HepG2 (cell line): ENCODE measurements around the gene RGS8. TPM values are rescaled to one million over a fixed set of nuclear protein-coding genes. Genes with fewer than 3 reads are reported as not detected.

Source experiments
- ATAC-seq: fragments of 200-7000 bp; cut with Tn5 transposase; 3 replicates; pipeline ENCODE4 v1.9.1; 2020; ENCODE audit warnings: mild to moderate bottlenecking, moderate library complexity
- BruUV-seq: library from RNA; stranded (reverse); fragments of 400-500 nt; replicated peaks from 2 replicates; lab custom pipeline; 2021; lab: Mats Ljungman, UMichigan
- CTCF ChIA-PET: fragments of 300-600 bp; formaldehyde crosslinking; extraction: SDS; loops from one replicate; lab custom pipeline; 2021; ENCODE audit warnings: low total read pairs, inconsistent platforms, low intra/inter-chr PET ratio; lab: Yijun Ruan, JAX
- POLR2A ChIA-PET: fragments of 350-600 bp; sonication (Branson Sonifier 250); formaldehyde crosslinking; loops from one replicate; lab custom pipeline; 2020; ENCODE audit warnings: antibody characterized with exemption, inconsistent platforms; lab: Yijun Ruan, JAX
- DNase-seq: peaks from one replicate; pipeline ENCODE4 v3.0.0-alpha.2; 2015; ENCODE audit warnings: low spot score
- FAIRE-seq: peaks from 3 replicates; lab custom pipeline; 2011; peaks lifted over from hg19 to GRCh38; lab: Jason Lieb, UNC
- H2AFZ ChIP-seq: one replicate; pipeline ENCODE4 v1.6.1; 2011; ENCODE audit warnings: low read length, inconsistent platforms
- H3K27ac ChIP-seq: fragments of 300-600 bp; 3 replicates; pipeline ENCODE4 v1.8.0; 2011; ENCODE audit warnings: mixed run types, mild to moderate bottlenecking, mixed read lengths, low read length, inconsistent platforms; ENCODE audit not compliant: insufficient read depth; ENCODE audit errors: extremely low read length
- H3K27me3 ChIP-seq, 2 experiments: fragments of 200-600 bp in 1 of 2; 2 replicates in 1 of 2; 3 replicates in 1 of 2; pipeline versions ENCODE4 v1.6.0 to v1.8.0; 2011; ENCODE audit warnings: low read length in 2 of 2, mild to moderate bottlenecking in 2 of 2, moderate library complexity in 2 of 2, inconsistent platforms in 1 of 2; ENCODE audit not compliant: insufficient read depth in 2 of 2, control insufficient read depth in 1 of 2
- H3K36me3 ChIP-seq, 2 experiments: fragments of 200-600 bp in 1 of 2; replicated peaks in 1 of 2; 2 replicates in 1 of 2; 3 replicates in 1 of 2; pipeline versions ENCODE4 v1.5.1 to v1.8.0; 2011; ENCODE audit warnings: low read length in 2 of 2, inconsistent platforms in 1 of 2; ENCODE audit not compliant: insufficient read depth in 2 of 2, control insufficient read depth in 1 of 2
- H3K4me1 ChIP-seq: 2 replicates; pipeline ENCODE4 v1.5.1; 2012; ENCODE audit warnings: low read length, inconsistent platforms; ENCODE audit not compliant: insufficient read depth
- H3K4me2 ChIP-seq: 2 replicates; pipeline ENCODE4 v1.6.0; 2011; ENCODE audit warnings: low read depth, low read length, inconsistent platforms
- H3K4me3 ChIP-seq, 3 experiments: fragments of 200-600 bp in 1 of 3; sonication (generic), shearing (Covaris generic) in 1 of 3; replicated peaks in 1 of 3; 2 replicates each; pipeline ENCODE4 v1.5.1; 2011 to 2016; ENCODE audit warnings: low read length in 3 of 3, inconsistent platforms in 2 of 3, low read depth in 2 of 3, mild to moderate bottlenecking in 2 of 3, control low read depth in 1 of 3, mixed read lengths in 1 of 3; ENCODE audit not compliant: insufficient read depth in 1 of 3
- H3K79me2 ChIP-seq: one replicate; pipeline ENCODE4 v1.6.1; 2011; ENCODE audit warnings: low read length, inconsistent platforms; ENCODE audit not compliant: insufficient read depth
- H3K9ac ChIP-seq: 2 replicates; pipeline ENCODE4 v1.6.0; 2011; ENCODE audit warnings: mild to moderate bottlenecking, low read depth, low read length, inconsistent platforms; ENCODE audit not compliant: insufficient read depth
- H3K9me3 ChIP-seq: 2 replicates; pipeline ENCODE4 v1.5.1; 2012; ENCODE audit warnings: mild to moderate bottlenecking, low read length
- H4K20me1 ChIP-seq: 2 replicates; pipeline ENCODE4 v1.6.0; 2011; ENCODE audit warnings: inconsistent platforms, mild to moderate bottlenecking, low read length, moderate library complexity; ENCODE audit not compliant: insufficient read depth
- DMTF1 ChIP-seq: sonication (generic); formaldehyde crosslinking; IDR thresholded peaks from 2 replicates; pipeline ENCODE4 v1.4.0; 2020; ENCODE audit warnings: mild to moderate bottlenecking, missing genetic modification reagents
- GATA4 ChIP-seq: sonication (generic); IDR thresholded peaks from 2 replicates; pipeline ENCODE4 v1.6.1; 2016; ENCODE audit warnings: antibody characterized with exemption, low read depth, borderline replicate concordance
- HMG20A ChIP-seq: IDR thresholded peaks from 2 replicates; pipeline ENCODE4 v1.6.1; 2016; ENCODE audit warnings: borderline replicate concordance
- NCOR1 ChIP-seq: fragments of 200-600 bp; sonication (generic); IDR thresholded peaks from 2 replicates; pipeline ENCODE4 v1.7.0; 2017; ENCODE audit warnings: antibody characterized with exemption, low read length, borderline replicate concordance
- TRIM24 ChIP-seq: sonication (generic); formaldehyde crosslinking; IDR thresholded peaks from 2 replicates; pipeline ENCODE4 v1.8.0; 2022; ENCODE audit warnings: mild to moderate bottlenecking, missing genetic modification reagents
- ZHX2 ChIP-seq, 2 experiments: sonication (generic) in 1 of 2; formaldehyde crosslinking in 1 of 2; IDR thresholded peaks; 2 replicates each; pipeline versions ENCODE4 v1.6.1 to v1.9.0; 2014 to 2022; ENCODE audit warnings: antibody characterized with exemption in 1 of 2, borderline replicate concordance in 1 of 2, inconsistent platforms in 1 of 2, low read depth in 1 of 2, missing genetic modification reagents in 1 of 2
- WGBS: methylation state at CpG from one replicate; pipeline ENCODE4 v1.1.6; 2017; ENCODE audit warnings: low lambda C conversion rate; 5-methylcytosine and 5-hydroxymethylcytosine counted together
- in situ Hi-C: cut with HindIII; loops from 2 replicates; pipeline ENCODE4 v1.10.0; 2017; ENCODE audit warnings: low pct_unique_long_range_greater_than_20kb; ENCODE audit not compliant: extremely low pct_ligation_motif_present
- intact Hi-C: fragments of 100-400 bp; cut with micrococcal nuclease; formaldehyde crosslinking; loops from one replicate; pipeline ENCODE4 v1.10.0; 2022; ENCODE audit not compliant: unreplicated experiment
- polyA plus RNA-seq, 8 experiments: library from polyadenylated mRNA; depleted of rRNA in 3 of 8; stranded (reverse) in 7 of 8; unstranded in 1 of 8; fragments of >200 nt; fragmentation: Illumina TruSeq in 4 of 8; extraction: Trizol in 4 of 8; gene quantifications; 2 replicates each; pipeline versions ENCODE4 v1.2.1 to v1.2.3, GENCODE V29; 2011 to 2016; ENCODE audit warnings: low read depth in 4 of 8, missing spikeins in 1 of 8, mixed read lengths in 1 of 8; ENCODE audit not compliant: insufficient read depth in 1 of 8
- total RNA-seq, 5 experiments: library from RNA; depleted of rRNA; stranded (reverse); fragments of >200 nt; fragmentation: Illumina TruSeq; extraction: Trizol; gene quantifications; 2 replicates each; pipeline ENCODE4 v1.2.3, GENCODE V29; 2016; ENCODE audit warnings: low read depth in 1 of 5
- TF ChIP-seq, protein P1 (sequence below): IDR thresholded peaks from 2 replicates; pipeline ENCODE4 v1.6.1; 2016; ENCODE audit warnings: control low read depth
- TF ChIP-seq, protein P2 (sequence below): sonication (generic); formaldehyde crosslinking; IDR thresholded peaks from 2 replicates; pipeline ENCODE4 v1.4.0; 2020; ENCODE audit warnings: missing genetic modification reagents

Gene RGS8
- total and polyA plus RNA-seq, 2 of the 13 experiments (the other 11 are each of a cell fraction or from before 2014, with no cell fraction given): not detected

GRCh38 chr1:182676274-182676673, 8.1 kb downstream of the RGS8 start:
- Histone ChIP-seq H3K9ac (no peak overlapping the region), H4K20me1 (no peaks in the 10 kb centered on the region), H3K4me2 (no peak overlapping the region), H3K36me3 (no peaks in the 10 kb centered on the region), H3K79me2 (no peaks in the 10 kb centered on the region), H3K27me3 (peaks cover 0 to 30% of the 10 kb centered on the region in 2 experiments; a peak in 3 of 5 replicates), H3K4me1 (no peaks in the 10 kb centered on the region), H3K9me3 (no peaks in the 10 kb centered on the region), H3K4me3 (no peak overlapping the region), H3K27ac (no peak overlapping the region), H2AFZ (no peak overlapping the region)
- in situ Hi-C loops (no loop called here), intact Hi-C loops (no loop called here)
- FAIRE-seq: no peak
- no TSS peak for BruUV-seq
- WGBS: 1% methylated on average over 4 of the region's 4 CpGs
- ChIA-PET POLR2A (no interaction called here), CTCF (no interaction called here)
- no peak for ATAC-seq
- no peak for DNase-seq
- TF ChIP-seq HMG20A (CRISPR knock-in tag) (no peak), NCOR1 (no peak), TRIM24 (CRISPR knock-in tag) (no peak), DMTF1 (CRISPR knock-in tag) (no peak), ZHX2 (IDR thresholded peaks at IDR 0.05; ENCODE audit: low read depth) (no peak), ZHX2 (CRISPR knock-in tag; IDR thresholded peaks at IDR 0.05; ENCODE audit: borderline replicate concordance) (no peak), GATA4 (no peak)
- TF ChIP-seq, protein P1, sequence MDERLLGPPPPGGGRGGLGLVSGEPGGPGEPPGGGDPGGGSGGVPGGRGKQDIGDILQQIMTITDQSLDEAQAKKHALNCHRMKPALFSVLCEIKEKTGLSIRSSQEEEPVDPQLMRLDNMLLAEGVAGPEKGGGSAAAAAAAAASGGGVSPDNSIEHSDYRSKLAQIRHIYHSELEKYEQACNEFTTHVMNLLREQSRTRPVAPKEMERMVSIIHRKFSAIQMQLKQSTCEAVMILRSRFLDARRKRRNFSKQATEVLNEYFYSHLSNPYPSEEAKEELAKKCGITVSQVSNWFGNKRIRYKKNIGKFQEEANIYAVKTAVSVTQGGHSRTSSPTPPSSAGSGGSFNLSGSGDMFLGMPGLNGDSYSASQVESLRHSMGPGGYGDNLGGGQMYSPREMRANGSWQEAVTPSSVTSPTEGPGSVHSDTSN (CRISPR knock-in tag): no peak
- TF ChIP-seq, protein P2, sequence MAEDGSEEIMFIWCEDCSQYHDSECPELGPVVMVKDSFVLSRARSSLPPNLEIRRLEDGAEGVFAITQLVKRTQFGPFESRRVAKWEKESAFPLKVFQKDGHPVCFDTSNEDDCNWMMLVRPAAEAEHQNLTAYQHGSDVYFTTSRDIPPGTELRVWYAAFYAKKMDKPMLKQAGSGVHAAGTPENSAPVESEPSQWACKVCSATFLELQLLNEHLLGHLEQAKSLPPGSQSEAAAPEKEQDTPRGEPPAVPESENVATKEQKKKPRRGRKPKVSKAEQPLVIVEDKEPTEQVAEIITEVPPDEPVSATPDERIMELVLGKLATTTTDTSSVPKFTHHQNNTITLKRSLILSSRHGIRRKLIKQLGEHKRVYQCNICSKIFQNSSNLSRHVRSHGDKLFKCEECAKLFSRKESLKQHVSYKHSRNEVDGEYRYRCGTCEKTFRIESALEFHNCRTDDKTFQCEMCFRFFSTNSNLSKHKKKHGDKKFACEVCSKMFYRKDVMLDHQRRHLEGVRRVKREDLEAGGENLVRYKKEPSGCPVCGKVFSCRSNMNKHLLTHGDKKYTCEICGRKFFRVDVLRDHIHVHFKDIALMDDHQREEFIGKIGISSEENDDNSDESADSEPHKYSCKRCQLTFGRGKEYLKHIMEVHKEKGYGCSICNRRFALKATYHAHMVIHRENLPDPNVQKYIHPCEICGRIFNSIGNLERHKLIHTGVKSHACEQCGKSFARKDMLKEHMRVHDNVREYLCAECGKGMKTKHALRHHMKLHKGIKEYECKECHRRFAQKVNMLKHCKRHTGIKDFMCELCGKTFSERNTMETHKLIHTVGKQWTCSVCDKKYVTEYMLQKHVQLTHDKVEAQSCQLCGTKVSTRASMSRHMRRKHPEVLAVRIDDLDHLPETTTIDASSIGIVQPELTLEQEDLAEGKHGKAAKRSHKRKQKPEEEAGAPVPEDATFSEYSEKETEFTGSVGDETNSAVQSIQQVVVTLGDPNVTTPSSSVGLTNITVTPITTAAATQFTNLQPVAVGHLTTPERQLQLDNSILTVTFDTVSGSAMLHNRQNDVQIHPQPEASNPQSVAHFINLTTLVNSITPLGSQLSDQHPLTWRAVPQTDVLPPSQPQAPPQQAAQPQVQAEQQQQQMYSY (CRISPR knock-in tag): no peak
